Stimulated activated CD8-positive, alpha-beta memory T cell treated with anti-CD3 and anti-CD28 coated beads, Interleukin-4, amount 100 ng/mL, for 24 hours (primary cell): Measurements from ENCODE around the gene ANKRD6.

Experiments
- DNase-seq: peaks from one replicate; pipeline ENCODE4 v3.0.0-alpha.2; 2020; ENCODE audit warnings: low read depth

The ANKRD6 gene

GRCh38 chr6:89564752-89565427, 131.9 kb downstream of the ANKRD6 start:
- DNase-seq, result no peak

- DNase-seq, result no peak
Observed at GRCh38 chr6:89566008-89566800, 133.3 kb downstream of the ANKRD6 start.

GRCh38 chr6:89566930-89567629, 134.1 kb downstream of the ANKRD6 start:
- no peak for DNase-seq

- no peak for DNase-seq
Observed at GRCh38 chr6:89567630-89568390, 134.9 kb downstream of the ANKRD6 start.

- DNase-seq, result no peak
Observed at GRCh38 chr6:89574910-89575561, 142.1 kb downstream of the ANKRD6 start.

- no peak for DNase-seq
Observed at GRCh38 chr6:89575562-89575960, 142.6 kb downstream of the ANKRD6 start.

GRCh38 chr6:89580997-89581666, 148.2 kb downstream of the ANKRD6 start:
- no peak for DNase-seq

- DNase-seq, result no peak
Observed at GRCh38 chr6:89581689-89582088, 148.7 kb downstream of the ANKRD6 start.

- DNase-seq, result no peak
Observed at GRCh38 chr6:89582669-89583325, 149.8 kb downstream of the ANKRD6 start.

GRCh38 chr6:89583559-89583958, 150.6 kb downstream of the ANKRD6 start:
- DNase-seq, result no peak

- DNase-seq, result no peak
Observed at GRCh38 chr6:89584539-89584938, 151.6 kb downstream of the ANKRD6 start.

GRCh38 chr6:89585154-89585553, 152.2 kb downstream of the ANKRD6 start:
- DNase-seq, result no peak

- DNase-seq, result no peak
Observed at GRCh38 chr6:89589297-89590025, 156.5 kb downstream of the ANKRD6 start.

GRCh38 chr6:89590133-89590532, 157.2 kb downstream of the ANKRD6 start:
- DNase-seq, result no peak

- no peak for DNase-seq
Observed at GRCh38 chr6:89591745-89592144, 158.8 kb downstream of the ANKRD6 start.

- DNase-seq, result no peak
Observed at GRCh38 chr6:89596056-89596455, 163.1 kb downstream of the ANKRD6 start.

GRCh38 chr6:89596484-89596883, 163.5 kb downstream of the ANKRD6 start:
- no peak for DNase-seq

GRCh38 chr6:89597372-89597771, 164.4 kb downstream of the ANKRD6 start:
- DNase-seq, result no peak

GRCh38 chr6:89597988-89598387, 165.0 kb downstream of the ANKRD6 start:
- no peak for DNase-seq

- DNase-seq, result no peak
Observed at GRCh38 chr6:89599727-89600126, 166.8 kb downstream of the ANKRD6 start.
